Measurements from ENCODE around the gene P3H2. TPM values are rescaled to one million over a fixed set of nuclear protein-coding genes. Genes with fewer than 3 reads are reported as not detected.

Gene P3H2
- total RNA-seq, 1 donor from 2014 or later, result not detected

DNA sequence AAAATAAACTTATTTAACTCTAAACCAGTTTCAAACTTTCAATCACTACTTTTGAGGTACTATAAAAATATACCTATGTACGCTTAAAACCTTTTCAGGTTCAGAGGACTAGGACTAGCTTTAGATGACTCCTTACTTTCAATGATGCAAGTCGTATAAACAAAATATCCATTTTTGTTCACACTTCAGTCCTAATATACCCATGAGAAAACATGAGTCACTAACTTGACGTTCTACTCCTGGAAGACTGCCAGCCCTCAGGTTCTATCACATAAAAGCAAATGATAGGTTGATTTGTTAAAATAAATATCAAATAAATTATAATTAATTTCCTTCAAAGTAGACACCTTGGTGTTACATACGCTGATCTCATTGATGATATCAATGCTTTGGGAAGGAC is 10.6 kb upstream of the P3H2 start:
- Mint-ChIP-seq H3K27ac (no peak overlapping the region), H3K4me3 (no peak overlapping the region), H3K27me3 (peaks cover 2% of the 10 kb centered on the region), H3K4me1 (no peaks in the 10 kb centered on the region), H3K9me3 (no peaks in the 10 kb centered on the region), H3K36me3 (ENCODE audit: low read depth) (no peaks in the 10 kb centered on the region)
- TF ChIP-seq, protein P1, sequence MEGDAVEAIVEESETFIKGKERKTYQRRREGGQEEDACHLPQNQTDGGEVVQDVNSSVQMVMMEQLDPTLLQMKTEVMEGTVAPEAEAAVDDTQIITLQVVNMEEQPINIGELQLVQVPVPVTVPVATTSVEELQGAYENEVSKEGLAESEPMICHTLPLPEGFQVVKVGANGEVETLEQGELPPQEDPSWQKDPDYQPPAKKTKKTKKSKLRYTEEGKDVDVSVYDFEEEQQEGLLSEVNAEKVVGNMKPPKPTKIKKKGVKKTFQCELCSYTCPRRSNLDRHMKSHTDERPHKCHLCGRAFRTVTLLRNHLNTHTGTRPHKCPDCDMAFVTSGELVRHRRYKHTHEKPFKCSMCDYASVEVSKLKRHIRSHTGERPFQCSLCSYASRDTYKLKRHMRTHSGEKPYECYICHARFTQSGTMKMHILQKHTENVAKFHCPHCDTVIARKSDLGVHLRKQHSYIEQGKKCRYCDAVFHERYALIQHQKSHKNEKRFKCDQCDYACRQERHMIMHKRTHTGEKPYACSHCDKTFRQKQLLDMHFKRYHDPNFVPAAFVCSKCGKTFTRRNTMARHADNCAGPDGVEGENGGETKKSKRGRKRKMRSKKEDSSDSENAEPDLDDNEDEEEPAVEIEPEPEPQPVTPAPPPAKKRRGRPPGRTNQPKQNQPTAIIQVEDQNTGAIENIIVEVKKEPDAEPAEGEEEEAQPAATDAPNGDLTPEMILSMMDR (IDR thresholded peaks at IDR 0.05), result no peak
- intact Hi-C loops (cut with micrococcal nuclease), result no loop called here
- CTCF ChIA-PET, result no interaction called here
- ATAC-seq (ENCODE audit: low read depth) (no peak), DNase-seq (no peak)
- POLR2A ChIA-PET, result no interaction called here

DNA sequence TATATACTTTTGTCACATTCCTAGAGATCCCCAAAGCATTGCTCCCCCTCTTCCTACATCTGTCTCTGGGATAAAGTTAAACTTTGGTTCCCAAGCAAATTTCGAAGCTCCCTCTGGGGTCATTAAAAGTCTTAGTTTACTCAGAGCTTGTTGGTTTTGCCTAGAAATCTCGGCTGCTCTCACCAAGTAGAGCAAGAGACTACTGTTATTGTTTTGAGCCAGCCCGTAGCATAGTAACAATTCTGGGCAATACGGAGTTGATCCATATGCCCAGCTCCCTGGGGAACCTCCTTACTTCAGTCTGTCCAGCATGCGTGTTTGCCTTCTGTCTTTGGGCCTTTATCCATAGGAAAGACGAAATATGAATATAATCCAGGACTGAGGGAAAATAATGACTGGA is 10.0 kb upstream of the P3H2 start:
- Mint-ChIP-seq H3K27ac (no peak overlapping the region), H3K36me3 (ENCODE audit: low read depth) (no peaks in the 10 kb centered on the region), H3K4me3 (no peak overlapping the region), H3K4me1 (no peaks in the 10 kb centered on the region), H3K27me3 (peaks cover 2% of the 10 kb centered on the region), H3K9me3 (no peaks in the 10 kb centered on the region)
- CTCF ChIA-PET, result no interaction called here
- DNase-seq (no peak), ATAC-seq (ENCODE audit: low read depth) (no peak)
- POLR2A ChIA-PET, result no interaction called here
- intact Hi-C loops (cut with micrococcal nuclease), result no loop called here
- TF ChIP-seq, protein P1 (IDR thresholded peaks at IDR 0.05), result no peak

GRCh38 chr3:190130037-190130436 is 9.3 kb upstream of the P3H2 start:
- no peak overlapping the region for H3K27ac Mint-ChIP-seq
- CTCF ChIA-PET, result no interaction called here
- no peak for ATAC-seq (ENCODE audit: low read depth)

DNA sequence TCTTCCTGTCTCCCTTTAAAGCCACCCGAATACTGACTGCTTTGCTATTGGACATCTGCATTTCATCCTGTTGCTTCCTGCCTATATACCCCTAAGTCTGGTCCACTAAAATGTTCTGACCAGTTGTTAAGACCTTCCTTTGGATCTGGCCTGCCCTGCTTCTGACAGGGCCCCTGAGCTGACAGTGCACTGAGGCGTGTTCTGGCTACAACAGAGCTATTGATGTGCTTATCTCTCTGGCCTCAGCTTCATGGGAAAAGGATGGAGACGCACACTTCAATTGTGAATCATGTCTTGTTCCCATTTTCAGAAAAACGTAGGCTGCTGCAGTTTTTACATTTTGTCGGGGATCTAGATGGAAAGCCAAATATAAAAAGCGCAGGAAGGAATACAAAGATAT is 7.1 kb upstream of the P3H2 start:
- no peak for ATAC-seq (ENCODE audit: low read depth)
- Mint-ChIP-seq H3K9me3 (no peaks in the 10 kb centered on the region), H3K4me3 (no peak overlapping the region), H3K4me1 (no peaks in the 10 kb centered on the region), H3K27ac (no peak overlapping the region), H3K27me3 (peaks cover 6% of the 10 kb centered on the region), H3K36me3 (ENCODE audit: low read depth) (no peaks in the 10 kb centered on the region)
- intact Hi-C loops (cut with micrococcal nuclease), result no loop called here
- ChIA-PET CTCF (no interaction called here), POLR2A (no interaction called here)
- TF ChIP-seq, protein P1 (IDR thresholded peaks at IDR 0.05), result no peak
- DNase-seq, result no peak

More at GRCh38 chr3:190130037-190130436, 9.3 kb upstream of the P3H2 start:
- no peak for DNase-seq
- TF ChIP-seq, protein P1 (IDR thresholded peaks at IDR 0.05), result no peak
- POLR2A ChIA-PET, result no interaction called here
- H3K4me1 Mint-ChIP-seq, result no peaks in the 10 kb centered on the region
- peaks cover 2% of the 10 kb centered on the region for H3K27me3 Mint-ChIP-seq
- H3K9me3 Mint-ChIP-seq, result no peaks in the 10 kb centered on the region
- H3K4me3 Mint-ChIP-seq, result no peak overlapping the region
- intact Hi-C loops (cut with micrococcal nuclease), result no loop called here
- H3K36me3 Mint-ChIP-seq (ENCODE audit: low read depth), result no peaks in the 10 kb centered on the region

DNA sequence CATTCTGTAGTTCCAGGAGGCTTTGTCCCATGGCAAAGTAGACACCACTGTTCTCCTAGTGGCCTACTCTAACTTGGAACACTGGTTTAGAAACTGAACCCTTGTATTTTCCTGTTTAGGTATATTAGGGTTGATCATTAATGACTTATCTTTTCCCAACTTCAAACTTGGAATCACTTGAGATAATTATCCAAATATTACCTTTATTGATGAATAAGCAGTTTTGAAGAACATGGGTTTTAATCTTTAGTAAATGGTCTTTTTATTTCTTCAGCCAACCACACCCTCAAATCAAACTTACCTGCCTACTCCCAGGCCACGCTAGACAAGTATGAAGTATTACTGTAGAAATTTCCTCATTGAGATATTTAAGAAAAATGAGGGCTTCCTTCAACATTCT is 6.5 kb upstream of the P3H2 start:
- H3K4me1 Mint-ChIP-seq, result no peaks in the 10 kb centered on the region
- H3K36me3 Mint-ChIP-seq (ENCODE audit: low read depth), result no peaks in the 10 kb centered on the region
- TF ChIP-seq, protein P1 (IDR thresholded peaks at IDR 0.05), result no peak
- H3K27ac Mint-ChIP-seq, result no peak overlapping the region
- POLR2A ChIA-PET, result no interaction called here
- H3K27me3 Mint-ChIP-seq, result peaks cover 11% of the 10 kb centered on the region
- H3K9me3 Mint-ChIP-seq, result no peaks in the 10 kb centered on the region
- ATAC-seq (ENCODE audit: low read depth) (no peak), DNase-seq (no peak)
- CTCF ChIA-PET, result no interaction called here
- intact Hi-C loops (cut with micrococcal nuclease), result no loop called here
- H3K4me3 Mint-ChIP-seq, result no peak overlapping the region
